Endometrial microvascular endothelial cells (primary cell): ENCODE measurements around the gene RBM20. TPM values are rescaled to one million over a fixed set of nuclear protein-coding genes. Genes with fewer than 3 reads are reported as not detected.
"Not testable (repeated sequence)": the region's sequence is repeated elsewhere in the genome, so short reads cannot be mapped to it uniquely, and the experiment has no call there.

ENCODE experiments used
- in situ Hi-C: cut with HindIII; loops from 2 replicates; pipeline ENCODE4 v1.10.0; 2017; ENCODE audit warnings: low sequenced_read_pairs, low pct_unique_long_range_greater_than_20kb; ENCODE audit errors: inconsistent ontology term
- total RNA-seq: library from RNA; depleted of rRNA; stranded (reverse); fragments of >200 nt; gene quantifications from one replicate; pipeline ENCODE4 v1.2.3, GENCODE V29; 2015; ENCODE audit errors: inconsistent ontology term

RBM20 gene
- total RNA-seq, 1 donor from 2014 or later: 0.19 TPM

GRCh38 chr10:110620398-110620719 lies 23.8 kb upstream of the RBM20 start:
- in situ Hi-C loops: no loop called here

GRCh38 chr10:110623316-110623715 lies 20.8 kb upstream of the RBM20 start:
- in situ Hi-C loops: not testable (repeated sequence)

- in situ Hi-C loops: no loop called here
These were observed 18.7 kb upstream of the RBM20 start for GRCh38 chr10:110625356-110625894.

- in situ Hi-C loops: no loop called here
These were observed 17.9 kb upstream of the RBM20 start for GRCh38 chr10:110625951-110626855.

GRCh38 chr10:110628161-110628560 lies 16.0 kb upstream of the RBM20 start:
- in situ Hi-C loops: no loop called here

- in situ Hi-C loops: no loop called here
These were observed 14.4 kb upstream of the RBM20 start for GRCh38 chr10:110629680-110630191.

GRCh38 chr10:110631934-110632333 lies 12.2 kb upstream of the RBM20 start:
- in situ Hi-C loops: no loop called here

GRCh38 chr10:110632591-110633215 lies 11.4 kb upstream of the RBM20 start:
- in situ Hi-C loops: no loop called here

- in situ Hi-C loops: no loop called here
These were observed 9.5 kb upstream of the RBM20 start for GRCh38 chr10:110634527-110635209.

- in situ Hi-C loops: no loop called here
These were observed 7.6 kb upstream of the RBM20 start for GRCh38 chr10:110636572-110636931.

GRCh38 chr10:110636932-110637557 lies 7.1 kb upstream of the RBM20 start:
- in situ Hi-C loops: no loop called here

- in situ Hi-C loops: no loop called here
These were observed 6.5 kb upstream of the RBM20 start for GRCh38 chr10:110637558-110638053.

- in situ Hi-C loops: no loop called here
These were observed 5.8 kb upstream of the RBM20 start for GRCh38 chr10:110638319-110638718.

- in situ Hi-C loops: not testable (repeated sequence)
These were observed 5.1 kb upstream of the RBM20 start for GRCh38 chr10:110639046-110639445.

GRCh38 chr10:110639858-110640257 lies 4.3 kb upstream of the RBM20 start:
- in situ Hi-C loops: not testable (repeated sequence)

GRCh38 chr10:110641256-110641655 lies 2.9 kb upstream of the RBM20 start:
- in situ Hi-C loops: no loop called here

GRCh38 chr10:110642204-110643034 lies 1.7 kb upstream of the RBM20 start:
- in situ Hi-C loops: no loop called here

GRCh38 chr10:110643035-110643652 lies 992 bp upstream of the RBM20 start:
- in situ Hi-C loops: no loop called here
